ENCODE data around the gene NMNAT1. TPM values are rescaled to one million over a fixed set of nuclear protein-coding genes. Genes with fewer than 3 reads are reported as not detected.

Gene NMNAT1
- total RNA-seq, 1 experiment from 2014 or later, result 2.8 TPM

DNA sequence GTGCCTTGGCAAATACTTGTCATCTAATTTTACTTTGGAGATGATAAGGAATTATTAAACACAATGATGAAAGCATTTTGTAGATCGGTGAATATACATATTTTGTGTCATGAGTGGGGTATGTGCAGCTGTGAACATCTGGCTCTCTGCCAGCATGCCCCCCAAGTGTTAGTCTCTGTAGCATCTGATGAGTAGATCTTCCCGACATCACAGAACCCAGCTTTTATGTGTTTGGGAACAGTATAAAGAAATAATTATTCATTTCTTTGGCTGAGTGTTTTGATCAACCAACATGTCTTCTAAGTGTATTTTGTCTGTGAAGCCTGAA is 28.7 kb upstream of the NMNAT1 start:
- Mint-ChIP-seq H3K9me3 (no peaks in the 10 kb centered on the region), H3K4me3 (no peak overlapping the region), H3K4me1 (peaks cover 14 to 15% of the 10 kb centered on the region in 2 experiments), H3K27ac (no peak overlapping the region), H3K27me3 (ENCODE audit: low read depth) (no peaks in the 10 kb centered on the region), H3K36me3 (ENCODE audit: insufficient read depth in 1 of 3, low read depth in 3 of 3) (no peaks in the 10 kb centered on the region)
- H3K14ac ChIP-seq (ENCODE audit: insufficient read depth, low read length), result no peak overlapping the region
- peaks cover 7% of the 10 kb centered on the region for H3K23me2 ChIP-seq (ENCODE audit: insufficient read length, low read depth, low read length, poor library complexity, severe bottlenecking)
- TF ChIP-seq, protein P1, sequence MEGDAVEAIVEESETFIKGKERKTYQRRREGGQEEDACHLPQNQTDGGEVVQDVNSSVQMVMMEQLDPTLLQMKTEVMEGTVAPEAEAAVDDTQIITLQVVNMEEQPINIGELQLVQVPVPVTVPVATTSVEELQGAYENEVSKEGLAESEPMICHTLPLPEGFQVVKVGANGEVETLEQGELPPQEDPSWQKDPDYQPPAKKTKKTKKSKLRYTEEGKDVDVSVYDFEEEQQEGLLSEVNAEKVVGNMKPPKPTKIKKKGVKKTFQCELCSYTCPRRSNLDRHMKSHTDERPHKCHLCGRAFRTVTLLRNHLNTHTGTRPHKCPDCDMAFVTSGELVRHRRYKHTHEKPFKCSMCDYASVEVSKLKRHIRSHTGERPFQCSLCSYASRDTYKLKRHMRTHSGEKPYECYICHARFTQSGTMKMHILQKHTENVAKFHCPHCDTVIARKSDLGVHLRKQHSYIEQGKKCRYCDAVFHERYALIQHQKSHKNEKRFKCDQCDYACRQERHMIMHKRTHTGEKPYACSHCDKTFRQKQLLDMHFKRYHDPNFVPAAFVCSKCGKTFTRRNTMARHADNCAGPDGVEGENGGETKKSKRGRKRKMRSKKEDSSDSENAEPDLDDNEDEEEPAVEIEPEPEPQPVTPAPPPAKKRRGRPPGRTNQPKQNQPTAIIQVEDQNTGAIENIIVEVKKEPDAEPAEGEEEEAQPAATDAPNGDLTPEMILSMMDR (conservative IDR thresholded peaks at IDR 0.05), result no peak
- no peak overlapping the region for H4K5ac ChIP-seq (ENCODE audit: insufficient read length, low read depth, low read length)
- no peak overlapping the region for H3K56ac ChIP-seq (ENCODE audit: insufficient read length, low read depth, low read length)
- no peak for DNase-seq
- H2AFZ ChIP-seq (ENCODE audit: low read length), result no peak overlapping the region
- H4K91ac ChIP-seq (ENCODE audit: insufficient read length, low read depth, low read length), result no peak overlapping the region
- no peak overlapping the region for H2BK5ac ChIP-seq (ENCODE audit: insufficient read length, low read length)
- no peak overlapping the region for H2AK5ac ChIP-seq (ENCODE audit: insufficient read length, low read length)
- H3T11ph ChIP-seq (ENCODE audit: low read length), result no peak overlapping the region
- H3K79me2 ChIP-seq (ENCODE audit: insufficient read depth, low read length), result no peaks in the 10 kb centered on the region
- H3K23ac ChIP-seq (ENCODE audit: insufficient read length, low read depth, low read length), result no peak overlapping the region
- H2BK15ac ChIP-seq (ENCODE audit: low read depth, low read length), result no peak overlapping the region
- no peaks in the 10 kb centered on the region for H3K4me1 ChIP-seq (ENCODE audit: insufficient read depth, low read length)
- H3K18ac ChIP-seq (ENCODE audit: insufficient read length, low read depth, low read length), result no peak overlapping the region
- no peak overlapping the region for H2BK12ac ChIP-seq (ENCODE audit: insufficient read length, low read depth, low read length)
- no peak overlapping the region for H2BK20ac ChIP-seq (ENCODE audit: low read depth, low read length, poor library complexity, severe bottlenecking)
- H3K27ac ChIP-seq (ENCODE audit: insufficient read length, low read depth, low read length), result no peak overlapping the region
- no peak overlapping the region for H2BK120ac ChIP-seq (ENCODE audit: low read depth, low read length, poor library complexity, severe bottlenecking)
- no peak overlapping the region for H3K9ac ChIP-seq (ENCODE audit: extremely low read depth, insufficient read length, low read length)
- H3K27me3 ChIP-seq (ENCODE audit: insufficient read depth, low read length), result no peaks in the 10 kb centered on the region
- H4K20me1 ChIP-seq (ENCODE audit: control insufficient read depth, insufficient read depth, insufficient read length), result no peaks in the 10 kb centered on the region
- H4K8ac ChIP-seq (replicated peaks; ENCODE audit: insufficient read length, low read depth, low read length), result no peak overlapping the region
- no peak overlapping the region for H3K4ac ChIP-seq (ENCODE audit: low read depth, low read length)
- H3K4me2 ChIP-seq (ENCODE audit: insufficient read depth, insufficient read length, low read length), result no peak overlapping the region
- no CpG with 5 or more reads among the region's 2 CpGs for WGBS (ENCODE audit: extremely low coverage, insufficient read length, low lambda C conversion rate)
- H3K79me1 ChIP-seq (ENCODE audit: insufficient read depth, low read depth, low read length, poor library complexity, severe bottlenecking), result no peaks in the 10 kb centered on the region
- H3K9me3 ChIP-seq (ENCODE audit: control insufficient read depth, low read depth, low read length), result no peaks in the 10 kb centered on the region
